GM23248 (cell line): ENCODE data around the gene TMTC3. TPM values are rescaled to one million over a fixed set of nuclear protein-coding genes. Genes with fewer than 3 reads are reported as not detected.

Experiments used
- DNase-seq: peaks from one replicate; pipeline ENCODE4 v3.0.0-alpha.2; 2015
- H2AFZ ChIP-seq: fragments of 200-600 bp; sonication (generic); 2 replicates; pipeline ENCODE4 v1.6.1; 2016; ENCODE audit warnings: antibody characterized with exemption
- H3F3A ChIP-seq: fragments of 200-600 bp; sonication (generic); 2 replicates; pipeline ENCODE4 v1.6.1; 2016; ENCODE audit warnings: mild to moderate bottlenecking, antibody characterized with exemption, mixed run types; ENCODE audit not compliant: insufficient read depth
- H3K27ac ChIP-seq: fragments of 200-600 bp; sonication (generic); 2 replicates; pipeline ENCODE4 v1.5.1; 2016; ENCODE audit warnings: mild to moderate bottlenecking
- H3K27me3 ChIP-seq: fragments of 200-600 bp; sonication (generic); replicated peaks from 2 replicates; pipeline ENCODE4 v1.6.1; 2016; ENCODE audit warnings: mild to moderate bottlenecking; ENCODE audit not compliant: insufficient read depth
- H3K36me3 ChIP-seq: fragments of 200-600 bp; sonication (generic); 2 replicates; pipeline ENCODE4 v1.6.1; 2016; ENCODE audit warnings: low read depth, mild to moderate bottlenecking
- H3K4me1 ChIP-seq: fragments of 200-600 bp; sonication (generic); 2 replicates; pipeline ENCODE4 v1.6.1; 2016; ENCODE audit warnings: mild to moderate bottlenecking; ENCODE audit not compliant: insufficient read depth
- H3K4me2 ChIP-seq: fragments of 200-600 bp; sonication (generic); one replicate; pipeline ENCODE4 v1.6.1; 2016; ENCODE audit warnings: mild to moderate bottlenecking; ENCODE audit not compliant: unreplicated experiment
- H3K4me3 ChIP-seq: fragments of 200-600 bp; sonication (generic); 2 replicates; pipeline ENCODE4 v1.5.1; 2016; ENCODE audit warnings: mild to moderate bottlenecking
- H3K79me2 ChIP-seq: fragments of 200-600 bp; sonication (generic); 2 replicates; pipeline ENCODE4 v1.6.1; 2016; ENCODE audit warnings: mild to moderate bottlenecking; ENCODE audit not compliant: insufficient read depth
- H3K9ac ChIP-seq: fragments of 200-600 bp; sonication (generic); 2 replicates; pipeline ENCODE4 v1.6.1; 2016; ENCODE audit warnings: mild to moderate bottlenecking
- H3K9me2 ChIP-seq: fragments of 200-600 bp; sonication (generic); 2 replicates; pipeline ENCODE4 v1.6.1; 2016; ENCODE audit warnings: mixed run types, mild to moderate bottlenecking, moderate library complexity; ENCODE audit not compliant: insufficient read depth
- H3K9me3 ChIP-seq: fragments of 200-600 bp; sonication (generic); one replicate; pipeline ENCODE4 v1.6.1; 2017; ENCODE audit warnings: low read depth
- H4K20me1 ChIP-seq: fragments of 200-600 bp; sonication (generic); 2 replicates; pipeline ENCODE4 v1.6.0; 2016; ENCODE audit not compliant: insufficient read depth
- EZH2 ChIP-seq: fragments of 200-600 bp; sonication (generic); IDR thresholded peaks from 2 replicates; pipeline ENCODE4 v1.6.1; 2018; ENCODE audit warnings: antibody characterized with exemption, mild to moderate bottlenecking; ENCODE audit not compliant: insufficient read depth, poor library complexity, severe bottlenecking
- EZH2phosphoT487 ChIP-seq: fragments of 200-600 bp; sonication (generic); IDR thresholded peaks from 2 replicates; pipeline ENCODE4 v1.6.1; 2018; ENCODE audit warnings: antibody characterized with exemption, moderate library complexity, mild to moderate bottlenecking, low read depth; ENCODE audit not compliant: insufficient read depth
- WGBS, 2 experiments: methylation state at CpG; one replicate each; pipeline ENCODE4 v1.1.6; 2015 to 2017; ENCODE audit warnings: low lambda C conversion rate in 2 of 2, low coverage in 1 of 2; ENCODE audit errors: missing lambda C conversion rate in 2 of 2; 5-methylcytosine and 5-hydroxymethylcytosine counted together
- in situ Hi-C: fragments of 300-500 bp; cut with MboI; formaldehyde crosslinking; loops from 2 replicates; pipeline ENCODE4 v1.15.0; 2020
- polyA plus RNA-seq: library from polyadenylated mRNA; unstranded; fragments of >200 nt; fragmentation: Nextera tagmentation; extraction: Ambion mirVana; gene quantifications from 2 replicates; pipeline ENCODE4 v1.2.1, GENCODE V29; 2016
- total RNA-seq: library from RNA; depleted of rRNA; stranded (reverse); fragments of >200 nt; shearing (Covaris generic); gene quantifications from 2 replicates; pipeline ENCODE4 v1.2.3, GENCODE V29; 2014

Gene TMTC3
- total and polyA plus RNA-seq, 2 experiments from 2014 or later = 35.7 to 59.1 TPM

- Histone ChIP-seq H3K27me3 (no peaks in the 10 kb centered on the region), H3K27ac (no peak overlapping the region), H3K4me1 (peaks cover 12% of the 10 kb centered on the region), H4K20me1 (no peaks in the 10 kb centered on the region), H3K36me3 (no peaks in the 10 kb centered on the region), H3K9me2 (no peaks in the 10 kb centered on the region), H3F3A (peaks cover 5% of the 10 kb centered on the region; the same call in 1 of the 2 replicates), H3K79me2 (no peaks in the 10 kb centered on the region), H3K9ac (no peak overlapping the region), H2AFZ (no peak overlapping the region), H3K9me3 (no peaks in the 10 kb centered on the region), H3K4me3 (no peak overlapping the region), H3K4me2 (no peak overlapping the region)
- TF ChIP-seq EZH2 = no peak
- no peak for TF ChIP-seq EZH2phosphoT487
- in situ Hi-C loops = no loop called here
- no peak for DNase-seq
- WGBS, 2 experiments = 90 to 94% methylated on average over 7 of the region's 7 CpGs
These were observed 93.2 kb downstream of the TMTC3 start for GRCh38 chr12:88235183-88235833.

GRCh38 chr12:88237954-88238353 is 95.8 kb downstream of the TMTC3 start:
- H4K20me1 ChIP-seq = no peaks in the 10 kb centered on the region
- H3K27ac ChIP-seq = peak overlapping the region; percentile 53
- H3K27me3 ChIP-seq = no peaks in the 10 kb centered on the region
- in situ Hi-C loops = no loop called here
- TF ChIP-seq EZH2phosphoT487 (no peak), EZH2 (no peak)
- H3F3A ChIP-seq = peaks cover 17% of the 10 kb centered on the region
- peaks cover 25% of the 10 kb centered on the region for H3K4me1 ChIP-seq
- H3K4me2 ChIP-seq = no peak overlapping the region
- H3K36me3 ChIP-seq = no peaks in the 10 kb centered on the region
- peak; percentile 76 for DNase-seq
- H3K9me3 ChIP-seq = no peaks in the 10 kb centered on the region
- no peaks in the 10 kb centered on the region for H3K79me2 ChIP-seq
- H3K9ac ChIP-seq = no peak overlapping the region
- H3K4me3 ChIP-seq = no peak overlapping the region
- H2AFZ ChIP-seq = peak overlapping the region; percentile 19; the same call in 1 of the 2 replicates
- no peaks in the 10 kb centered on the region for H3K9me2 ChIP-seq

- no peak overlapping the region for H3K4me3 ChIP-seq
- no peak overlapping the region for H3K4me2 ChIP-seq
- peaks cover 19% of the 10 kb centered on the region for H3F3A ChIP-seq
- H3K27ac ChIP-seq = peak overlapping the region; percentile 53
- no peaks in the 10 kb centered on the region for H4K20me1 ChIP-seq
- no peaks in the 10 kb centered on the region for H3K27me3 ChIP-seq
- no peaks in the 10 kb centered on the region for H3K36me3 ChIP-seq
- TF ChIP-seq EZH2 (no peak), EZH2phosphoT487 (no peak)
- in situ Hi-C loops = no loop called here
- no peak overlapping the region for H3K9ac ChIP-seq
- H3K9me2 ChIP-seq = no peaks in the 10 kb centered on the region
- 94% methylated on average over 1 of the region's 1 CpG for WGBS, 2 experiments
- H3K4me1 ChIP-seq = peaks cover 27% of the 10 kb centered on the region
- no peaks in the 10 kb centered on the region for H3K9me3 ChIP-seq
- no peaks in the 10 kb centered on the region for H3K79me2 ChIP-seq
- no peak for DNase-seq
- H2AFZ ChIP-seq = peak overlapping the region; percentile 19; the same call in 1 of the 2 replicates
These were observed 96.3 kb downstream of the TMTC3 start for GRCh38 chr12:88238406-88238805.

- Histone ChIP-seq H3K36me3 (no peaks in the 10 kb centered on the region), H2AFZ (peak overlapping the region; percentile 60), H3K9ac (peak overlapping the region; percentile 67), H3K4me1 (peaks cover 63% of the 10 kb centered on the region), H3K4me2 (peak overlapping the region; percentile 58), H3K4me3 (no peak overlapping the region), H3K9me3 (no peaks in the 10 kb centered on the region), H4K20me1 (no peaks in the 10 kb centered on the region), H3K79me2 (no peaks in the 10 kb centered on the region), H3K9me2 (no peaks in the 10 kb centered on the region), H3F3A (peaks cover 44% of the 10 kb centered on the region), H3K27ac (peak overlapping the region; percentile 95), H3K27me3 (no peaks in the 10 kb centered on the region)
- peak; percentile 96 for DNase-seq
- in situ Hi-C loops = no loop called here
- TF ChIP-seq EZH2phosphoT487 (no peak), EZH2 (no peak)
- 62 to 64% methylated on average over 4 of the region's 4 CpGs for WGBS, 2 experiments
These were observed 99.9 kb downstream of the TMTC3 start for GRCh38 chr12:88241862-88242570.
